WTC11 (cell line): ENCODE results near the gene PHLDB2. TPM values are rescaled to one million over a fixed set of nuclear protein-coding genes. Genes with fewer than 3 reads are reported as not detected.
A peak's percentile ranks its signal among the peaks of the same experiment; 100 is the strongest.

Experiments used
- ATAC-seq: fragments of 200-7000 bp; cut with Tn5 transposase; 2 replicates; pipeline ENCODE4 v1.10.0; 2021; ENCODE audit warnings: mild to moderate bottlenecking, moderate library complexity
- CTCF ChIA-PET: fragments of 300-600 bp; sonication (Branson Sonifier 250); formaldehyde crosslinking; loops from one replicate; lab custom pipeline; 2021; ENCODE audit warnings: antibody characterized with exemption; lab: Charles Lee
- POLR2A ChIA-PET: fragments of 350-600 bp; sonication (Branson Sonifier 250); formaldehyde crosslinking; loops from one replicate; lab custom pipeline; 2021; ENCODE audit warnings: antibody characterized with exemption; lab: Charles Lee
- DNase-seq: peaks from one replicate; pipeline ENCODE4 v3.0.0; 2021; ENCODE audit warnings: low spot score
- H3K27ac Mint-ChIP-seq: 2 replicates; pipeline ENCODE4 v1.8.0; 2021; ENCODE audit warnings: mixed read lengths
- H3K27me3 Mint-ChIP-seq: 2 replicates; pipeline ENCODE4 v1.8.0; 2021; ENCODE audit warnings: low read depth, mild to moderate bottlenecking, moderate library complexity, mixed read lengths
- H3K36me3 Mint-ChIP-seq: 2 replicates; pipeline ENCODE4 v1.8.0; 2021; ENCODE audit warnings: mixed read lengths
- H3K4me1 Mint-ChIP-seq: 2 replicates; pipeline ENCODE4 v1.8.0; 2022; ENCODE audit warnings: mixed read lengths
- H3K4me3 Mint-ChIP-seq: 2 replicates; pipeline ENCODE4 v1.8.0; 2021; ENCODE audit warnings: mild to moderate bottlenecking, moderate library complexity, mixed read lengths
- H3K9me3 Mint-ChIP-seq: 2 replicates; pipeline ENCODE4 v1.8.0; 2021; ENCODE audit warnings: mixed read lengths
- ARID4B ChIP-seq: sonication (generic); formaldehyde crosslinking; IDR thresholded peaks from 2 replicates; pipeline ENCODE4 v1.8.0; 2023; ENCODE audit warnings: missing genetic modification reagents, mild to moderate bottlenecking, borderline replicate concordance
- ATF1 ChIP-seq: sonication (generic); formaldehyde crosslinking; IDR thresholded peaks from 2 replicates; pipeline ENCODE4 v1.8.1; 2023; ENCODE audit warnings: mild to moderate bottlenecking, moderate library complexity, missing genetic modification reagents
- CREM ChIP-seq: sonication (generic); formaldehyde crosslinking; IDR thresholded peaks from 2 replicates; pipeline ENCODE4 v1.8.1; 2022; ENCODE audit warnings: mild to moderate bottlenecking, missing genetic modification reagents, moderate library complexity
- CTCF ChIP-seq: fragments of 200-600 bp; IDR thresholded peaks from 2 replicates; pipeline ENCODE4 v1.8.0; 2022; ENCODE audit warnings: antibody characterized with exemption
- ELF4 ChIP-seq: sonication (generic); formaldehyde crosslinking; IDR thresholded peaks from 2 replicates; pipeline ENCODE4 v1.8.1; 2022; ENCODE audit warnings: low read depth, mild to moderate bottlenecking, moderate library complexity, missing genetic modification reagents
- ERG ChIP-seq: fragments of 250-450 bp; sonication (Bioruptor Pico); IDR thresholded peaks from 2 replicates; pipeline ENCODE4 v1.8.0; 2021; ENCODE audit warnings: mild to moderate bottlenecking
- ESRRA ChIP-seq: sonication (generic); formaldehyde crosslinking; IDR thresholded peaks from 2 replicates; pipeline ENCODE4 v1.8.1; 2022; ENCODE audit warnings: mild to moderate bottlenecking, missing genetic modification reagents, borderline replicate concordance
- MLX ChIP-seq: sonication (generic); formaldehyde crosslinking; IDR thresholded peaks from 2 replicates; pipeline ENCODE4 v1.8.1; 2023; ENCODE audit warnings: mild to moderate bottlenecking, missing genetic modification reagents, moderate library complexity
- NFATC4 ChIP-seq: fragments of 250-450 bp; sonication (Bioruptor Pico); IDR thresholded peaks from 2 replicates; pipeline ENCODE4 v1.9.0; 2021; ENCODE audit warnings: mild to moderate bottlenecking
- NFE2L1 ChIP-seq: sonication (generic); formaldehyde crosslinking; IDR thresholded peaks from 2 replicates; pipeline ENCODE4 v1.8.1; 2023; ENCODE audit warnings: missing genetic modification reagents
- OVOL2 ChIP-seq: fragments of 250-450 bp; sonication (Bioruptor Pico); IDR thresholded peaks from 2 replicates; pipeline ENCODE4 v1.9.0; 2021; ENCODE audit warnings: mild to moderate bottlenecking, borderline replicate concordance
- PRRX2 ChIP-seq: fragments of 250-450 bp; sonication (Bioruptor Pico); IDR thresholded peaks from 2 replicates; pipeline ENCODE4 v1.8.0; 2021; ENCODE audit warnings: mild to moderate bottlenecking
- RORB ChIP-seq: fragments of 250-450 bp; sonication (Bioruptor Pico); IDR thresholded peaks from 2 replicates; pipeline ENCODE4 v1.9.0; 2021; ENCODE audit warnings: mild to moderate bottlenecking
- SMAD3 ChIP-seq: sonication (generic); formaldehyde crosslinking; IDR thresholded peaks from 2 replicates; pipeline ENCODE4 v1.8.0; 2022; ENCODE audit warnings: missing genetic modification reagents, mild to moderate bottlenecking, borderline replicate concordance
- TEAD4 ChIP-seq: sonication (generic); formaldehyde crosslinking; IDR thresholded peaks from 2 replicates; pipeline ENCODE4 v1.8.0; 2022; ENCODE audit warnings: mild to moderate bottlenecking, missing genetic modification reagents
- USF2 ChIP-seq: sonication (generic); formaldehyde crosslinking; IDR thresholded peaks from 2 replicates; pipeline ENCODE4 v1.8.1; 2023; ENCODE audit warnings: mild to moderate bottlenecking, missing genetic modification reagents, moderate library complexity
- ZBTB43 ChIP-seq: sonication (generic); formaldehyde crosslinking; IDR thresholded peaks from 2 replicates; pipeline ENCODE4 v1.8.1; 2023; ENCODE audit warnings: mild to moderate bottlenecking, missing genetic modification reagents
- ZNF396 ChIP-seq: fragments of 250-450 bp; sonication (Bioruptor Pico); IDR thresholded peaks from 2 replicates; pipeline ENCODE4 v1.8.0; 2021; ENCODE audit warnings: mild to moderate bottlenecking, moderate library complexity, borderline replicate concordance
- ZNF416 ChIP-seq: fragments of 250-450 bp; sonication (Bioruptor Pico); IDR thresholded peaks from 2 replicates; pipeline ENCODE4 v1.9.0; 2021; ENCODE audit warnings: mild to moderate bottlenecking, inconsistent platforms
- total RNA-seq: library from RNA; stranded (reverse); gene quantifications from 3 replicates; pipeline ENCODE4 v1.2.3, GENCODE V29; 2021

The PHLDB2 gene
- total RNA-seq, 1 experiment from 2014 or later = 40.3 TPM

- TF ChIP-seq NFATC4 = no peak
Measured at GRCh38 chr3:111926266-111926676, 67.2 kb downstream of the PHLDB2 start (continued).

GRCh38 chr3:111928613-111929012 lies 69.5 kb downstream of the PHLDB2 start:
- POLR2A ChIA-PET = no interaction called here
- TF ChIP-seq MLX = no peak
- TF ChIP-seq PRRX2 = no peak
- TF ChIP-seq NFATC4 = no peak
- TF ChIP-seq, all 79 proteins: peak for 0
- H3K27me3 Mint-ChIP-seq = no peaks in the 10 kb centered on the region
- H3K27ac Mint-ChIP-seq = no peak overlapping the region
- H3K9me3 Mint-ChIP-seq = no peaks in the 10 kb centered on the region
- peaks cover 29% of the 10 kb centered on the region for H3K4me1 Mint-ChIP-seq
- no peak overlapping the region for H3K4me3 Mint-ChIP-seq
- DNase-seq (no peak), ATAC-seq (no peak)
- H3K36me3 Mint-ChIP-seq = peaks cover 10% of the 10 kb centered on the region
- CTCF ChIA-PET = no interaction called here

GRCh38 chr3:111929484-111929883 lies 70.4 kb downstream of the PHLDB2 start:
- no peaks in the 10 kb centered on the region for H3K9me3 Mint-ChIP-seq
- peak overlapping the region; percentile 69; the same call in 1 of the 2 replicates for H3K27ac Mint-ChIP-seq
- no peak overlapping the region for H3K4me3 Mint-ChIP-seq
- peaks cover 23% of the 10 kb centered on the region for H3K4me1 Mint-ChIP-seq
- DNase-seq (no peak), ATAC-seq (no peak)
- ChIA-PET CTCF (interaction anchor here (0.9 kb wide), 2 partner anchors 10 to 84 kb away, joined by 3 read pairs; no protein-coding TSS in a partner anchor), POLR2A (no interaction called here)
- TF ChIP-seq ELF4 (CRISPR knock-in tag) (no peak), ERG (no peak), ESRRA (CRISPR knock-in tag) (no peak), SMAD3 (CRISPR knock-in tag) (no peak), TEAD4 (CRISPR knock-in tag) (no peak), OVOL2 (CRISPR knock-in tag) (no peak), CREM (CRISPR knock-in tag) (no peak), ARID4B (CRISPR knock-in tag) (no peak), ZBTB43 (CRISPR knock-in tag) (no peak), ZNF416 (CRISPR knock-in tag) (no peak), ZNF396 (no peak), ATF1 (CRISPR knock-in tag) (no peak), NFE2L1 (no peak), PRRX2 (no peak), CTCF (no peak), USF2 (CRISPR knock-in tag) (no peak), RORB (CRISPR knock-in tag) (no peak)
- H3K27me3 Mint-ChIP-seq = no peaks in the 10 kb centered on the region
- H3K36me3 Mint-ChIP-seq = peaks cover 12% of the 10 kb centered on the region
